GM19438 (cell line): ENCODE results near the gene PATE4.
"Not testable (repeated sequence)": the region's sequence is repeated elsewhere in the genome, so short reads cannot be mapped to it uniquely, and the experiment has no call there.

Experiments
- ATAC-seq: cut with Tn5 transposase; IDR thresholded peaks from one replicate; pipeline ENCODE4 v1.9.1; 2021; ENCODE audit warnings: low read depth; ENCODE audit not compliant: unreplicated experiment

Gene PATE4, protein sequence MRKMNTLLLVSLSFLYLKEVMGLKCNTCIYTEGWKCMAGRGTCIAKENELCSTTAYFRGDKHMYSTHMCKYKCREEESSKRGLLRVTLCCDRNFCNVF

DNA sequence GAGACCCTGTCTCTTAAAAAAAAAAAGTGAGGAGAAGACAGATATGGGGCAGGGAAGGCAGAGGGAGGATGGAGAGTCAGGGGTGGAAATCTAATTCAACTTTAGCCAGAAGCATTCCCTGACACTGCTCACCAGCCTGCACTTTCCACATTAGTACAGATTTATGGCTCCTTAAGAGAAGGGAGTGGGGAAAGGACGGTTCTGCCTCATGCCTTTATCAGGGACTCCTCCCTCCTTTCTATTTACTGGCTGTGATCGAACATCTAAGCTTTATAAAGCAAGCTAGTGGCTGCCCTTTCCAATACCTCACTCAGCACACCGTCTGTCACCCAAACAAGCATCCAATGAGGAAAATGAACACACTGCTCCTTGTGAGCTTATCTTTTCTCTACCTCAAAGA lies at the start of gene PATE4:
PATE4 (plus strand) TSS at position 301 of the 400 bp plus-strand sequence; CDS start at position 345, 44 bp downstream.
- no peak for ATAC-seq

DNA sequence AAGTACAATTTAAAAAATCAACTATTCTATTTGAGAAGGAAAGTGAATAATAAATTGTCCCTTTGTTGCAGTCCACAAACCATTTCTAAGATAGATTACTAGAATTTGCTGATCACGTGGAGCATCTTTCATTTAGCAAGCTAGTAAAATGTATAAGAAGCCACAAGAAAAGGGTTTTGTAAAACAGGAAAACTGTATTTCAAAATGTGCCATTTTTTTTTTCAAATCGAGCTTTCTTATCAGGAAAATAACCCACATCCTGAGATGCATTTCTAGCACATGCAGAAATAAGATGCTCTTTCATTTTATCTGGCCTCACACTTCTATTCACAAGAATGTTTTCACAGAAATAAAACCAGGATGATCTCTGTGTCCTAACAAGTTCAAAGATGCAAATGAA lies 48.4 kb upstream of the PATE4 start:
- ATAC-seq: no peak

DNA sequence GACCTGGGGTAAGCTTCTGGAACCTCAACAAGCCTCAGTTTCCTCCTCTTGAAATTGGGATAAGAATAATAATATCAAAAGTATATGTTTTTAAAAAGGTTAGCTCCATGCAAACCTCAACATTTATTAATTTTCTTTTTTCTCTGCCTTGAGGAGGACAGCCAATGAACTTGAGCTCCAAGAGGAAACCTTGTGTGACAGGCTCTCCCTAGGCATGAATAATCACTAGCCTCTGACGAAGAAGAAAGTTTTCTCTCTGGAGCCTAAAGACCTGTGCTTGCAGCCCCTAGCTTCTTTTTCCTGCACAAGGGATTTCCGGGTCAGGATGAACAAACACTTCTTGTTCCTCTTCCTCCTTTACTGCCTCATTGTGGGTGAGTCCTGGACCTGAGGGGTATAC lies 45.3 kb upstream of the PATE4 start, which contains the start of gene PATE3:
PATE3 (plus strand) TSS at position 301 of the 400 bp plus-strand sequence; CDS start at position 326, 25 bp downstream.
- no peak for ATAC-seq

DNA sequence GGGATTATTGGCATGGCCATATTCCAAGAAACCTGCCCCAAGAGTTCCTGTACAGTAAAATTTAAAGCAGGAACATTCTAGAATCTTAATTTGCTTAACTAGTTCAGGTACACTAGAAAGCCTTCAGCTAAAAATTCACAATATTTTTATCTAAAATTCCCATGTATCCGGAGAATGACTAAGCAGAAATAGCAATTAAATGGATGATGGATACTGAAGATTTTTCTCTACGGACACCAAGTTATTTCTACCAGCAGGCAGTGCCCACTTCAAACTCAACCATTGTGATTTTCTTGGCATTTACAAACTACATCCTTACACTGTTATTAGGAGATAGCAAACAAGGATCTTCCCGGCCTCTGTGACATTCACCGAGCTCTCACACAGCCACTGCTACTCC lies 42.3 kb upstream of the PATE4 start:
- no peak for ATAC-seq

DNA sequence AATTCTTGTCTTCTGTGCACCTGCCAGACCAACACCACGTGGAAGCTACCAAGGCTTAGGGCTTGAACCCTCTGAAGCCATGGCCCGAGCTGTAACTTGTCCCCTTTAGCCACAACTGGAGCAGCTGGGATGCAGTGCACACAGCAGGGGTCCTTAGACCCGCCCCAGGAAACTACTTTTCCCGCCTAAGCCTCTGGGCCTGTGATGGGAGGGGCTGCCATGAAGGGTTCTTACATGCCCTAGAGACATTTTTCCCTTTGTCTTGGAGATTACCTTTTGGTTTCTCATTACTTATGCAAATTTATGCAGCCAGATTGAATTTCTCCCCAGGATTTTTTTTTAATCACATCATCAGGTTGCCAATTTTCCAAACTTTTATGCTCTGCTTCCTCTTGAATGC lies 35.5 kb upstream of the PATE4 start:
- no peak for ATAC-seq

DNA sequence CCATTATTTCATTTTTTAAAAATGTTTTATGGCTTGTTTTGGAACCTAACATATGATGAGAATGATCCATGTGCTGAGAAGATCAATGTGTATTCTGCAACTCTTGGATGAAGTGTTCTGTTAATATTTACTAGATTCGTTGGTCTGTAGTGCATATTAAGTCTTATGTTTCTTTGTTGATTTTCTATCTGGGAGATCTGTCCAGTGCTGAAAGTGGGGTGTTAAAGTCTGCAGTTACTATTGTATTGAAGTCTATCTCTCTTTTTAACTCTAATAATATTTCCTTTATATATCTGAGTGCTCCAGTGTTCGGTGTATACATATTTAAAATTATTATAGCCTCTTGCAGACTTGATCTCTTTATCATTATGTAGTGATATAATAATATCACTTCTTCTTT lies 33.3 kb upstream of the PATE4 start:
- ATAC-seq: no peak

DNA sequence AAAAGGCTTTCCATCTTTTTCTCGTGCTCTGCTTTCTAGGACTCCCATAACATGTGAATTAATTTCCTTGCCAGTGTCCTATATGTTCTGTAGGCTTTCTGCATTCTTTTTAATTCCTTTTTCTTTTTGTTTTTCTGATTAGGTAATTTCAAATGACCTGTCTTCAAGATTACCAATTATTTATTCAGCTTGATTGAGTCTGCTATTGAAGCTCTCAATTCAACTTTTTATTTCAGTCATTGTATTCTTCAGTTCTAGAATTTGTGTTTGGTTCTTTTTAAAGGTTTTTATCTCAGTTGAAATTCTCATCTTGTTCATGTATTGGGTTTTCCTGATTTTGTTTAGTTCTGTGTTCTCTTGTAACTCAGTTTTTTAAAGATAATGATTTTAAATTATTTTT lies 30.7 kb upstream of the PATE4 start:
- ATAC-seq: no peak

DNA sequence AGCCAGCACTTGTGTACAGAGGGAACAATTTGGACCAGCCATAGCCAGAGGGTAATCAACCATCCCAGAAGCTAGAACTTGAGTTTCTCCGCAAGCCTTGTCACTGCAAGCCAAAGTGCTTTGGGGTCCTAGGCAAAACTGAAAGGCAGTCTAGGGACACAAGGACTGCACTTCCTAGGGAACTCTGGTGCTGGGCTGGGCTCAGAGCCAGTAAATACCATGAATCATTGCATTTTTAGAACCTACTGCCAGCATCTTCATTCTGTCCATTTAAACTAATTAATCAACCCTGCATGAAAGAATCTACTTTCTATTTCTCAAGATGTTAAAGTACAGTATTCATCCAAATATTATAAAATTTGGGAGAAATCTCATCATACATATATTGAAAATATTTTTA lies 25.2 kb upstream of the PATE4 start:
- no peak for ATAC-seq

DNA sequence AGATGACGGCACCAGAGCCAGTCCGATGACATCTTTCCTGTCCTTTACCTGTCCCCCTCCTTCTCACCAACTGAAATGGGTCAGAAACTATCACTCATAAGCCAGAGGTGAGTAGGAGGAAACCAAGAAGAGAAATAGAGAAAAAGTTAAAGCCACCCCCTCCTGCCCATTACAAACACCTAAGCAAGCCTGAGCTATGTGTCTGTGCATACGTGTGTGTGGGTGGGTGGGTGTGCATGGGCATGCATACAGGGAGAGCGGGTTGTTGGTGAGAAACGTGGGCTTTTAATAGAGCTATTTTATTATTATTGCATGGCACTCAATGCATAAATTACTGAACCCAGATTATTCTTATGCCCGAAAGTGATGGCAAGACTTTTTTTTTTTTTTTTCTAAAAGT lies 2.6 kb downstream of the PATE4 start:
- no peak for ATAC-seq

DNA sequence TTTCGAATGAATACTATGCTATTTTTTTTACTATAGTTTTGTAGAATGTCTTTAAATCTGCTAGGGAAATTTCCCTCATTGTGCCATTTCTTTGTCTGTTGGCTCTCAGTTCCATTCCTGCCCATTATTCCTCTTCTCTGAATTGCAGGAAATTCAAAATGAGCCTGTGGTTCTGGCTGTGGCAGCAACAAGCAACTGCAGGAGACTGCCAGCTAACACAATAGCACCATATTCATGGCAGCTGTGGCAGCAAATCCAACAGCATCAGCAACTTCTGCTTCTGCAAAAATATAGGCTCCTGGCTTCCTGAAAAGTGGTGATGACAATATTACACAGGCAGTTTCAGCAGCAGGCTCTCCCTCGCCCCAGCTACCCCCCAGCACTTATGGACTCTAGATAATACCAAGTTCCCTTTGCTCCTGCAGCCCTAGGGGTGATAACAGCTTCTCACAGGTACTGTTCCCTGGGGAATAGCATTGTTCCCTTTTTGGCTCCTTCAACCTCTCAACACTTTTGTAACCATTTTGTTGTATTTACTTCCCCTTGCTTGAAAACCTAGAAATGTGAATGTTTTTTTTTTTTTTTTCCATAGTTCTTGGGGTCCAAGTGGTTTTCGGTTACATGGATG lies 9.3 kb downstream of the PATE4 start:
- ATAC-seq: no peak

DNA sequence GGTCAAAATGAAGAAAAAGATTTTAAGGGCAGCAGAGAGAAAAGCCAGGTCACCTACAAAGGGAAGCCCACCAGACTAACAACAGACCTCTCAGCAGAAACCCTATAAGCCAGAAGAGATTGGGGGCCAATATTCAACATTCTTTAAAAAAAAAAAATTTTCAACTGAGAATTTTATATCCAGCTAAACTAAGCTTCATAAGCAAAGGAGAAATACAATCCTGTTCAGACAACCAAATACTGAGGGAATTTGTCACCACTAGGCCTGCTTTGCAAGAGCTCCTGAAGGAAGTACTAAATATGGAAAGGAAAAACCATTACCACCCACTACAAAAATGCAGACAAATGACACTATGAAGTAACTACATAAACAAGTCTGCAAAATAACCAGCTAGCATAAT lies 13.1 kb downstream of the PATE4 start:
- no peak for ATAC-seq

DNA sequence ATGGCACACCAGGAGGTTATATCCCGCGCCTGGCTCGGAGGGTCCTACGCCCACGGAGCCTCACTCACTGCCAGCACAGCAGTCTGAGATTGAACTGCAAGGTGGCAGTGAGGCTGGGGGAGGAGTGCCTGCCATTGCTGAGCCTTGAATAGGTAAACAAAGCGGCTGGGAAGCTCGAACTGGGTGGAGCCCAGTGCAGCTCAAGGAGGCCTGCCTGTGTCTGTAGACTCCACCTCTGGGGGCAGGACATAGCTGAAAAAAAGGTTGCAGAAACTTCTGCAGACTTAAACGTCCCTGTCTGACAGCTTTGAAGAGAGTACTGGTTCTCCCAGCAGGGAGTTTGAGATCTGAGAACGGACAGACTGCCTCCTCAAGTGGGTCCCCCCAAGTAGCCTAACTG lies 24.6 kb downstream of the PATE4 start:
- ATAC-seq: not testable (repeated sequence)

DNA sequence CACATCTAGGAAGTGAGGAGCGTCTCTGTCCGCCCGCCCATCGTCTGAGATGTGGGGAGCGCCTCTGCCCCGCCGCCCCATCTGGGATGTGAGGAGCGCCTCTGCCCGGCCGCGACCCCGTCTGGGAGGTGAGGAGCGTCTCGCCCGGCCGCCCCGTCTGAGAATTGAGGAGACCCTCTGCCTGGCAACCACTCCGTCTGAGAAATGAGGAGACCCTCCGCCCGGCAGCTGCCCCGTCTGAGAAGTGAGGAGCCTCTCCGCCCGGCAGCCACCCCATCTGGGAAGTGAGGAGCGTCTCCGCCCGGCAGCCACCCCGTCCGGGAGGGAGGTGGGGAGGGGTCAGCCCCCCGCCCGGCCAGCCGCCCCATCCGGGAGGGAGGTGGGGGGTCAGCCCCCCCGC lies 29.7 kb downstream of the PATE4 start:
- ATAC-seq: not testable (repeated sequence)

DNA sequence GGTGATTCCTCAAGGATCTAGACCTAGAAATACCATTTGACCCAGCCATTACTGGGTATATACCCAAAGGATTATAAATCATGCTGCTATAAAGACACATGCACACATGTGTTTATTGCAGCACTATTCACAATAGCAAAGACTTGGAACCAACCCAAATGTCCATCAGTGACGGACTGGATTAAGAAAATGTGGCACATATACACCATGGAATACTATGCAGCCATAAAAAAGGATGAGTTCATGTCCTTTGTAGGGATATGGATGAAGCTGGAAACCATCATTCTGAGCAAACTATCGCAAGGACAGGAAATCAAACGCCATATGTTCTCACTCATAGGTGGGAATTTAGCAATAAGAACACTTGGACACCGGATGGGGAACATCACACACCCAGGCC lies 32.2 kb downstream of the PATE4 start:
- not testable (repeated sequence) for ATAC-seq

DNA sequence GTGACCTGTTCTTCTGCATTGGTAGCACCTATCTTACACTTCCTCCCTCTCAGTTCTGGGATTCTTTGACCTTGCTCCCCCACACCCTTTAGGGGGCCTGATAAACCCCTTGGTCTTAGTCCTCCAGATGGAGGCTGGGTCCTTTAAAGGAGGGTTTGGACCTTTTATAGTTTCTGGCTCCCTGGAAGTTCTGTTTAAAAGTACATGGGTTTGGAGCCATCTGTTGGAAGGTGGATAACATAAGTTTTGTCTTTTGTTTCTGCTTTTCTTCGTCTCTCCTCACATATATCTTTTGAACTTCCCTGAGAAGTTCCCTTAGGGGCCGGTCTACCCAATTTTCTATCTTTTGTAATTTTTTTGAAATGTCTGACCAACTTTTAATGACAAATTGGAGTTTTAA lies 36.4 kb downstream of the PATE4 start:
- ATAC-seq: no peak

DNA sequence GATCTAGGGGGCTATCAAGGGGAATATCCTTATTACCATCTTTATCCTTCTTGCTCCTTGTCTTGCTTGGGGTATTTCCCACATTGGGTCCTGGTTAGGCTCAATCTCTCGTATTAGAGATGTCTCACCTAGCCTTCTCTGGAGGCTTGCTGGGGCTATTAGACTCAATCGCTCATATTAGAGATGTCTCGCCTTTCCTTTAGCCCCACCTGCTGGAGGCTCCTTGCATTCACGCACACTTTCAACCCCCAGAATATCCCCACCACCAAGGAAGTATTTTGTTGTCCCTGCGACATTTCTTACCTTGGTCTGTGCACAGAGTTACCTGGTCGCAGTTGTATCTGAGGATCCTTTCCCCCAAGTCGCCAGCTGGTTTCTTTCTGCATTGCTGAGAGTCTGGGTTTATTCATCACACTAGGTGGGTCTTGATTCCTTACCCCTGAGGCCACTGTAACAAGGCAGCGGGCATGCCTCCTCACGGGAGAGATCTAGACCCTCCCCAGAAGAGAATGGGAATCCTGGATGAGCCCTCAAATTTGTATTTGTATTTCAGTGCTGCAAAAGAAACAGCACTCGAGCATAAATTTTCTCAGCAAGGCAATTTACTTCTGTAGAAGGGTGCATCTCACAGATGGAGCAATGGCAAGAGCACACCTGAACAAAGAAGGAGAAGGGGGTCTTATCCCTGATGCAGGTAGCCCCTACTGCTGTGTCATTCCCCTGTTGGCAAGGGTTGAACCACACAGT lies 38.4 kb downstream of the PATE4 start:
- ATAC-seq: no peak

DNA sequence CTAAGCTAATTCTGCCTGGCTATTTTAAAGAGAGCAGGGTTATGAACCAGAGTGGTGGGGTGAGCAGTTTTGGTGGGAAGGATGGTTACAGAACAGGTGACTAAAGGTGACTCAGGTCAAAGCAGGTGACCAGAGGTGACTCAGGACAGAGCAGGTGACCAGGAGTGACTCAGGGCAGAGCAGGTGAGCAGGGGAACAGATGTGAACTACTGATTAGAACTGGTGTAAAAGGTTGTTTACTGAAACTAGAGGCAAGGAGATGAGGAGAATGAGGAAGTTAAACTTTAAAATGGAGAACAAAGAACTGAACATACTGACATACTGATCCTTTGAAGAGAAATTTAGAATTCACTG lies 39.0 kb downstream of the PATE4 start:
- ATAC-seq: no peak

DNA sequence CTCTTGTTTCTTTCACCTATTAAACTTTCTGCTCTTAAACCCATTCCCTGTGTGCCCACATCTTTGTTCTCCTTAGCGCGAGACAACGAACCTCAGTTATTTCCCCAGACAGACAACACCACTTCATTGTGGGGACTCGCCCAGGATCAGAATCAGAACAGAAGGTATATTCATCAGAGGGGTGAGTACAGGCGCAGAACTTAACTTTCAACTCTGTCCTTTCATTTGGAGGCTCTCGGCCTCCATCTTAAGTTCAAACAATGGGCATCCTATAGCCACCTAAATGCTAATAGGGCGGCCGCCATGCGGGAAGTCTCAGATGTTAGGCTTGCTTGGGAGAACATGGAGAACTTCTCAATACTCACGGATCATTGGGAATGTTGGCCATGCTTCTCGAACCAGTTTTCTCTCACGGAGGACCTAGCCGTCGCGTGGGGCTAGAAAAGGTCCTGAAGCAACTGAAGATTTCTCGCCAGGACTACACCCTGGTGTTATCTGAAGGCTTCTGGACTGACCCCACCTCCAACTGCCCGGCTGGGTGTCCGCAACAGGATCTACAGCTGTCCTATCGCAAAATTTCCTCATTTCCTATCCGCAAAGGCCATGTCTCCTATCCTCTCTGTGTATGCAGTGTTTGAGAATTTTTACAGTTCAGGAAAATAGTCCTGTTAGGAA lies 40.9 kb downstream of the PATE4 start:
- ATAC-seq: no peak

DNA sequence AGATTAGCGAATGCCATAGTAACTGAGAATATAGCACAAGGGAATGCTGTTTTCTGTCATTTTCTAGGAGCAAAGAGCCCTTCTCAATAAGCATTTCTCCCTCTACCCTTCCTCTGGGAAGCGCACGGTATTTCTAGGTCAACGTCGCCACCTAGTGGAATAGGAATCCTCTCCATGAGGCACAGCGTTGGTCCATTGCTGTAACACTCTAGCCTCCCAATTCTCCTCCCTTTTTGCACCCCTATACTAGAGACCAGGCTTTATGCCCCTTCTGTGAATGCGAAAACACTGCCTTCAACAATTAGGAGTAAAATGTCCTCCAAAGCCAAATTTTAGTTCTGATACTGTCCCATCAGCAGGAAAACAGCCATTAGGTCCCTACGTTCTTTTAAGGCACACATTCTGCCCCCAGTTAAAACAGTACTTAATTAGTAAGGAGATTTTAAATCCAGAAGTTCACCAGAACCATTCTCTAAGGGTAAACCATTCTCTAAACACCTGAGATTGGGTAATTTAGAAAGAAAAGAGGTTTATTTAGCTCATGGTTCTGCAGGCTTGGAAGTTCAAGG lies 41.5 kb downstream of the PATE4 start:
- peak; percentile 81 for ATAC-seq

DNA sequence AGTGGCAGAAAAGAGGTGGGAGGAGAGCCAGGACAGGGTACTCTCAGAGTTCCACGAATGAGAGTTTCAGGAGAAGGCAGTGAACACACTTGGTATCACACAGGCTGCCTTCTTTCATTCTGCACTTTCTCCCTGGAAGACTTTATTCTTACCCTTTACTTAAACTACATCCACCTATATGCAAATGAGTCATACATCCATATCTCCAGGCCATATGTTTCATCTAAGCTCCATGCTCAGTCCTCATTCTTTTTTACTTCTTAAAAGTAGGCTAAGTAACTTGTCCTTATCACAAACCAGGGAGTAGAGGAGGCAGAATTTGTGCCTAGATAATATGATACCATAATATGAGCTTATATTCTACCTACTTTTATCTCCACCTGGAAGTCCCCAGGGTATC lies 48.2 kb downstream of the PATE4 start:
- ATAC-seq: no peak

DNA sequence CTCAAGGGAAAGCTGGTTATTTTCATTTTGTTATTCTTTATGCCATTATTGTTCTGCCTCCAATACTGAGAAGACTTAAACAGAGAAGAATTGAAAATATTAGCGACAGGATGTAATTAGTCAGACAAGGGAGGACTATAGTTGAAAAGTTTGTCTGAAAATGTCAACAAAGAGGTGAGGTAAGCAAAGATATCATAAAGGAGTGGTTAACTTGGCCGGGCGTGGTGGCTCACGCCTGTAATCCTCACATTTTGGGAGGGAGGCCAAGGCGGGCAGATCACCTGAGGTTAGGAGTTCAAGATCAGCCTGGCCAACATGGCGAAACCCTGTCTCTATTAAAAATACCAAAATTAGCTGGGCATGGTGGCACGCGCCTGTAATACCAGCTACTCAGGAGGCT lies 50.3 kb downstream of the PATE4 start:
- ATAC-seq: no peak
